HG03469 (cell line): Measurements from ENCODE around the gene TMEM270.

Experiments
- ATAC-seq: cut with Tn5 transposase; IDR thresholded peaks from one replicate; pipeline ENCODE4 v1.9.1; 2021; ENCODE audit warnings: mild to moderate bottlenecking, moderate library complexity, moderate number of reproducible peaks; ENCODE audit not compliant: unreplicated experiment

The TMEM270 gene

GRCh38 chr7:73885433-73885974 is 24.5 kb downstream of the TMEM270 start:
- no peak for ATAC-seq

- ATAC-seq = no peak
Observed at GRCh38 chr7:73885975-73886798, 25.2 kb downstream of the TMEM270 start.

GRCh38 chr7:73887762-73888161 is 26.8 kb downstream of the TMEM270 start:
- no peak for ATAC-seq

- ATAC-seq = no peak
Observed at GRCh38 chr7:73888959-73889358, 28.0 kb downstream of the TMEM270 start.

- ATAC-seq = no peak
Observed at GRCh38 chr7:73890555-73891147, 29.7 kb downstream of the TMEM270 start.

GRCh38 chr7:73891178-73891885 is 30.4 kb downstream of the TMEM270 start:
- ATAC-seq = no peak

- ATAC-seq = no peak
Observed at GRCh38 chr7:73892003-73892999, 31.3 kb downstream of the TMEM270 start.

- ATAC-seq = no peak
Observed at GRCh38 chr7:73893342-73894101, 32.6 kb downstream of the TMEM270 start.

- ATAC-seq = no peak
Observed at GRCh38 chr7:73894166-73894565, 33.2 kb downstream of the TMEM270 start.

GRCh38 chr7:73894733-73895551 is 34.0 kb downstream of the TMEM270 start:
- no peak for ATAC-seq

- no peak for ATAC-seq
Observed at GRCh38 chr7:73895626-73896025, 34.7 kb downstream of the TMEM270 start.

- ATAC-seq = no peak
Observed at GRCh38 chr7:73896454-73896853, 35.5 kb downstream of the TMEM270 start.

- ATAC-seq = no peak
Observed at GRCh38 chr7:73899731-73900142, 38.8 kb downstream of the TMEM270 start.

GRCh38 chr7:73900286-73900685 is 39.3 kb downstream of the TMEM270 start:
- ATAC-seq = no peak

- no peak for ATAC-seq
Observed at GRCh38 chr7:73901231-73901822, 40.4 kb downstream of the TMEM270 start.

- no peak for ATAC-seq
Observed at GRCh38 chr7:73901823-73902597, 41.1 kb downstream of the TMEM270 start.
